HG03378 (cell line): ENCODE measurements around the gene DDX42.
"Not testable (repeated sequence)": the region's sequence is repeated elsewhere in the genome, so short reads cannot be mapped to it uniquely, and the experiment has no call there.

Experiments used
- ATAC-seq: cut with Tn5 transposase; IDR thresholded peaks from one replicate; pipeline ENCODE4 v1.9.1; 2021; ENCODE audit warnings: mild to moderate bottlenecking, moderate library complexity; ENCODE audit not compliant: unreplicated experiment

The DDX42 gene

DNA sequence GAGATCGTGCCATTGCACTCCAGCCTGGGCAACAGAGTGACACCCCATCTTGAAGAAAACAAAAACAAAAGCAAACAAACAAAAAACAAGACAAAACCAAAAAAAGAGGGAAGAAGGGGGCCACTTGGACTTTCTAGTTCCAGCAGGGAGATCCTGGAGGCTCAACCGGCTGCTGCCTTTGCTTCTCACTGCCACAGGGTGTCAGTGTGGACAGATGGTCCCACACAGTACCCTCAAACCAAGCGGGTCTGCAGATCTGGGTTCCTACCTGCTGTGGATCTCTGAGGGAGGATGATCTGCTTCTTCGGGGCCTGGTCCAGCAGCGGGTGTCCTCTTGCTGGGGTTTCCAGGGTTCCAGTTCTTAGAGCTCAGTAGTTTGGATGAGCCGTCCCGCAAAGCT lies 92.7 kb downstream of the DDX42 start:
- ATAC-seq = not testable (repeated sequence)
